Measurements from ENCODE around the gene ELOVL2. TPM values are rescaled to one million over a fixed set of nuclear protein-coding genes. Genes with fewer than 3 reads are reported as not detected.

Gene ELOVL2
- total RNA-seq, 1 donor from 2014 or later: 1.4 TPM

DNA sequence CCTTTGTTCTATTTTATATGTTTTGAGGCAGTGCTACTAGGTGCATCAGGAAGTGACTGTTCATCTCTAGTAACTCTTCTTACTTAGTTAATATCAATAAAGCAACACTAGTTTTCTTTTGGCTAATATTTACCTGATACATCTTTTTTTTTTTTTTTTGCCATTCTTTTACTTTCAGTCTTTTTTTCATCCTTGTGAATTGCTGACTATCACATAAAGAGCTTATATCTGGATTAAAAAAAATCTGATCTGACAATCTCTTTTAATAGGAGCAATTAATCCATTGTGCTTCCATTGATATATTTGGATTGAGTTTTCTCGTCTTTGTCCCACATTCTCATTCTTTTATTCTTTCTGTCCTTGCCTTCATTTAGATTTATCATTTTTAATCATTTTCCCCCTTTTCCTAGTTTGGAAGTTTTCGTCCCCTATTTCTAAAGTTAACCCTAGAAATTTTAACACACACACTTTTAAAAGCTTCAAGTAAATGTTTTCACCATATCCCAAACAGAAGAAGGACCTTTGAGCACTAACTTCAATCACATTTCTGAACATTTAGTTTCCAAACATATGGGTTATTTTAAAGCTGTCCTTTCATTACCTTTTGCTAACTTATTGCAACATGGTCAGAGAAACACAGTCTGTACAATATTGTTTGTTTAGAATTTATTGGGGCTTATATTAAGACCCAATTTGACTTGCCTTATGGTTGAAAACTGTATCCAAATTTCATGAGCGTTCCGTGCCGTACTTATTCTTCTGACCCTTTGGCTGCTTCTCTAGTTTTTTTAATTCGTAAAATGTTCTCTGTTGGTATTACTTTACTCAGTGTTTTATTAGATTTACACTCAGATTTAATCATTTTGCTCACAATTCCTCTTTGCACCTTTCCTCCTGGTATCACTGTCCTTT is 94.3 kb downstream of the ELOVL2 start:
- Histone ChIP-seq H3K36me3 (no peaks in the 10 kb centered on the region), H3K27me3 (ENCODE audit: low read depth) (no peaks in the 10 kb centered on the region), H3K9me3 (replicated peaks) (peaks cover 17% of the 10 kb centered on the region), H3K4me1 (no peaks in the 10 kb centered on the region), H3K4me3 (no peak overlapping the region), H3K27ac (replicated peaks) (no peak overlapping the region)
- intact Hi-C loops (cut with micrococcal nuclease): no loop called here
- TF ChIP-seq CTCF (IDR thresholded peaks at IDR 0.05; ENCODE audit: borderline replicate concordance): no peak
- no peak for DNase-seq

DNA sequence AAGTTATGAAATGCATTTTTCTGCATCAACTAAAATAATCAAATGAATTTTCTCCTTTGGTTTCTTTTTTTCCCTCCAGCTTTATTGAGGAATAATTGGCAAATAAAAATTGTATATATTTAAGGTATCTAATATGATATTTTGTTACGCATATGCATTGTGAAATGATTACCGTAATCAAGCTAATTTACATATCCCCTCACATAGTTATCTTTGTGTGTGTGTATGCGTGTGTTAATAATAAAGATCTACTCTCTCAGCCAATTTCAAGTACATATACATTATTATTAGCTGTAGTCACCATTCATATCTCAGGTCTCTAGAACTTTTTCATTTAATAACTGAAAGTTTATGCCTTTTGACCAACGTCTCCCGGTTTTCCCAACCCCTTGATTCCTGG is 96.1 kb downstream of the ELOVL2 start:
- DNase-seq: no peak
- H3K27ac ChIP-seq (replicated peaks): no peak overlapping the region
- H3K9me3 ChIP-seq (replicated peaks): peaks cover 17% of the 10 kb centered on the region
- no peak for TF ChIP-seq CTCF (IDR thresholded peaks at IDR 0.05; ENCODE audit: borderline replicate concordance)
- H3K27me3 ChIP-seq (ENCODE audit: low read depth): no peaks in the 10 kb centered on the region
- H3K36me3 ChIP-seq: no peaks in the 10 kb centered on the region
- H3K4me3 ChIP-seq: no peak overlapping the region
- intact Hi-C loops (cut with micrococcal nuclease): no loop called here
- no peaks in the 10 kb centered on the region for H3K4me1 ChIP-seq

GRCh38 chr6:10945845-10946244 is 98.3 kb downstream of the ELOVL2 start:
- no peak for DNase-seq
- H3K9me3 ChIP-seq (replicated peaks): peaks cover 18% of the 10 kb centered on the region
- H3K4me3 ChIP-seq: no peak overlapping the region
- H3K27me3 ChIP-seq (ENCODE audit: low read depth): no peaks in the 10 kb centered on the region
- no peaks in the 10 kb centered on the region for H3K36me3 ChIP-seq
- no peak for TF ChIP-seq CTCF (IDR thresholded peaks at IDR 0.05; ENCODE audit: borderline replicate concordance)
- intact Hi-C loops (cut with micrococcal nuclease): no loop called here
- H3K4me1 ChIP-seq: no peaks in the 10 kb centered on the region
- H3K27ac ChIP-seq (replicated peaks): no peak overlapping the region

GRCh38 chr6:10939840-10940239 is 104.3 kb downstream of the ELOVL2 start:
- no peak overlapping the region for H3K4me3 ChIP-seq
- TF ChIP-seq CTCF (IDR thresholded peaks at IDR 0.05; ENCODE audit: borderline replicate concordance): no peak
- no peaks in the 10 kb centered on the region for H3K4me1 ChIP-seq
- no peaks in the 10 kb centered on the region for H3K36me3 ChIP-seq
- peaks cover 17% of the 10 kb centered on the region for H3K9me3 ChIP-seq (replicated peaks)
- no peak for DNase-seq
- intact Hi-C loops (cut with micrococcal nuclease): no loop called here
- no peak overlapping the region for H3K27ac ChIP-seq (replicated peaks)
- H3K27me3 ChIP-seq (ENCODE audit: low read depth): no peaks in the 10 kb centered on the region

GRCh38 chr6:10933126-10933525 is 111.0 kb downstream of the ELOVL2 start:
- H3K4me3 ChIP-seq: no peak overlapping the region
- no peaks in the 10 kb centered on the region for H3K9me3 ChIP-seq (replicated peaks)
- no peak for TF ChIP-seq CTCF (IDR thresholded peaks at IDR 0.05; ENCODE audit: borderline replicate concordance)
- H3K36me3 ChIP-seq: peaks cover 5% of the 10 kb centered on the region
- DNase-seq: no peak
- no peaks in the 10 kb centered on the region for H3K27me3 ChIP-seq (ENCODE audit: low read depth)
- H3K4me1 ChIP-seq: no peaks in the 10 kb centered on the region
- intact Hi-C loops (cut with micrococcal nuclease): no loop called here
- no peak overlapping the region for H3K27ac ChIP-seq (replicated peaks)

Other genes starting within 250 kb of the ELOVL2 start
- gene MAK, start 205.8 kb downstream of the ELOVL2 start, total RNA-seq: 0.14 TPM
- not detected for gene GCM2, start 162.3 kb downstream of the ELOVL2 start, total RNA-seq
- gene SYCP2L, start 157.3 kb downstream of the ELOVL2 start, total RNA-seq: 0.33 TPM
- 12.3 TPM for gene SMIM13, start 49.5 kb upstream of the ELOVL2 start, total RNA-seq
- gene ERVFRD-1, start 67.4 kb upstream of the ELOVL2 start, total RNA-seq: not detected
- gene NEDD9, start 188.4 kb upstream of the ELOVL2 start, total RNA-seq: 28.1 TPM

All from left ventricle myocardium inferior (tissue), 1 donor.